OCI-LY1 (cell line): Measurements from ENCODE around the gene PTPN21.

Experiments
- CTCF ChIP-seq: fragments of 200-600 bp; sonication (generic), shearing (Covaris generic); IDR thresholded peaks from 2 replicates; pipeline ENCODE4 v1.5.1; 2017; ENCODE audit warnings: mild to moderate bottlenecking, antibody characterized with exemption, low read length, moderate library complexity, mixed read lengths
- EZH2 ChIP-seq: fragments of 200-600 bp; sonication (generic), shearing (Covaris generic); IDR thresholded peaks from 2 replicates; pipeline ENCODE4 v1.8.0; 2017; ENCODE audit warnings: borderline replicate concordance, mixed run types, mild to moderate bottlenecking, antibody characterized with exemption, low read length, moderate library complexity, mixed read lengths

DNA sequence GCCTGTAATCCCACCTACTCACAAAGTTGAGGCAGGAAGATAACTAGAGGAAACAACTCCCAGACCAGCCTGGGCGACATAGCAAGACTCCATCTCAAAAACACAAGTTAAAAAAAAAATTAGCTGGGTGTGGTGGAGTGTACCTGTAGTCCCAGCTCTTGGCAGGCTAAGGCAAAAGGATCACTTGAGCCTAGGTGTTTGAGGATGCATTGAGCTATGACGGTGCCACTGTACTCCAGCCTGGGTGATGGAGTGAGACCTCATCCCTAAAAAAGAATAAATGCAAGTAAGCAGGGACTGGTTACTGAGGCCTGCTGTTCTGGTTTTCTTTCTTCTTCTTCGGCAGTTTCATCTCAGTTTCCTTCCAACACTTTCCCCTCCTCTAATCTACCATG is 7.4 kb downstream of the PTPN21 start:
- TF ChIP-seq CTCF = no peak
- TF ChIP-seq EZH2 = no peak
